HUDEP-2 (cell line): ENCODE measurements around the gene FAM163A.

Experiments used
- DNase-seq, 76 experiments: peaks; one replicate each; lab custom pipeline; 2025; ENCODE audit not compliant: unreplicated experiment in 76 of 76; lab: John Stamatoyannopoulos, UW

FAM163A gene

GRCh38 chr1:179748772-179749171, 5.7 kb downstream of the FAM163A start:
- no peak for DNase-seq

GRCh38 chr1:179750630-179751029, 7.5 kb downstream of the FAM163A start:
- no peak for DNase-seq

- no peak for DNase-seq
These were observed 10.0 kb downstream of the FAM163A start for GRCh38 chr1:179753061-179753460.

GRCh38 chr1:179754041-179754624, 11.0 kb downstream of the FAM163A start:
- no peak for DNase-seq

GRCh38 chr1:179757933-179758332, 14.8 kb downstream of the FAM163A start:
- no peak for DNase-seq

GRCh38 chr1:179760521-179760920, 17.4 kb downstream of the FAM163A start:
- no peak for DNase-seq

- DNase-seq = no peak
These were observed 18.2 kb downstream of the FAM163A start for GRCh38 chr1:179761296-179761695.

GRCh38 chr1:179761846-179762640, 19.0 kb downstream of the FAM163A start:
- no peak for DNase-seq

GRCh38 chr1:179767177-179767581, 24.1 kb downstream of the FAM163A start:
- no peak for DNase-seq

- DNase-seq = no peak
These were observed 24.9 kb downstream of the FAM163A start for GRCh38 chr1:179767996-179768395.

- DNase-seq = no peak
These were observed 27.9 kb downstream of the FAM163A start for GRCh38 chr1:179770887-179771502.

GRCh38 chr1:179773264-179773663, 30.2 kb downstream of the FAM163A start:
- DNase-seq = no peak

- no peak for DNase-seq
These were observed 30.9 kb downstream of the FAM163A start for GRCh38 chr1:179774000-179774399.

- no peak for DNase-seq
These were observed 31.5 kb downstream of the FAM163A start for GRCh38 chr1:179774566-179774965.

GRCh38 chr1:179775009-179775408, 31.9 kb downstream of the FAM163A start:
- DNase-seq = no peak

- DNase-seq = no peak
These were observed 33.7 kb downstream of the FAM163A start for GRCh38 chr1:179776831-179777230.

- DNase-seq = no peak
These were observed 34.6 kb downstream of the FAM163A start for GRCh38 chr1:179777731-179778130.

GRCh38 chr1:179779645-179780272, 36.7 kb downstream of the FAM163A start:
- peak in 11 of 76 experiments; percentile 1 to 46 (median 4) for DNase-seq

GRCh38 chr1:179781962-179782361, 38.9 kb downstream of the FAM163A start:
- no peak for DNase-seq

- no peak for DNase-seq
These were observed 41.9 kb downstream of the FAM163A start for GRCh38 chr1:179785031-179785431.

- no peak for DNase-seq
These were observed 42.6 kb downstream of the FAM163A start for GRCh38 chr1:179785728-179786127.
